Osteocyte (in vitro differentiated cells): ENCODE data around the gene DIPK1A. TPM values are rescaled to one million over a fixed set of nuclear protein-coding genes. Genes with fewer than 3 reads are reported as not detected.

ENCODE experiments used
- DNase-seq: peaks from one replicate; pipeline ENCODE4 v3.0.0; 2021; ENCODE audit warnings: mixed read lengths; ENCODE audit not compliant: unreplicated experiment; ENCODE audit errors: extremely low spot score
- H3K27ac Mint-ChIP-seq: one replicate; pipeline ENCODE4 v1.8.0; 2021; ENCODE audit warnings: mild to moderate bottlenecking, mixed read lengths; ENCODE audit not compliant: unreplicated experiment
- H3K27me3 Mint-ChIP-seq: one replicate; pipeline ENCODE4 v1.8.0; 2021; ENCODE audit warnings: mixed read lengths; ENCODE audit not compliant: unreplicated experiment
- H3K36me3 Mint-ChIP-seq: one replicate; pipeline ENCODE4 v1.8.0; 2021; ENCODE audit warnings: mixed read lengths; ENCODE audit not compliant: unreplicated experiment
- H3K4me1 Mint-ChIP-seq: one replicate; pipeline ENCODE4 v1.8.0; 2021; ENCODE audit warnings: mixed read lengths; ENCODE audit not compliant: unreplicated experiment
- H3K4me3 Mint-ChIP-seq: one replicate; pipeline ENCODE4 v1.8.0; 2021; ENCODE audit warnings: mild to moderate bottlenecking, moderate library complexity, mixed read lengths; ENCODE audit not compliant: unreplicated experiment
- H3K9me3 Mint-ChIP-seq: one replicate; pipeline ENCODE4 v1.8.0; 2021; ENCODE audit warnings: mixed read lengths; ENCODE audit not compliant: unreplicated experiment
- CTCF ChIP-seq: fragments of 200-600 bp; sonication (generic); IDR thresholded peaks from 2 replicates; pipeline ENCODE4 v1.5.0; 2021; ENCODE audit warnings: antibody characterized with exemption, mild to moderate bottlenecking, moderate library complexity
- total RNA-seq: library from RNA; stranded (reverse); gene quantifications from 2 replicates; pipeline ENCODE4 v1.2.1, GENCODE V29; 2021

DIPK1A gene
- total RNA-seq, 1 donor from 2014 or later, result 6.3 TPM

GRCh38 chr1:92881391-92881790 is 79.9 kb downstream of the DIPK1A start:
- H3K27ac Mint-ChIP-seq, result no peak overlapping the region
- no peak overlapping the region for H3K4me3 Mint-ChIP-seq
- no peaks in the 10 kb centered on the region for H3K27me3 Mint-ChIP-seq
- peaks cover 11% of the 10 kb centered on the region for H3K4me1 Mint-ChIP-seq
- H3K9me3 Mint-ChIP-seq, result no peaks in the 10 kb centered on the region
- no peaks in the 10 kb centered on the region for H3K36me3 Mint-ChIP-seq
- no peak for TF ChIP-seq CTCF
- DNase-seq, result no peak

- Mint-ChIP-seq H3K9me3 (no peaks in the 10 kb centered on the region), H3K27ac (no peak overlapping the region), H3K36me3 (peaks cover 1% of the 10 kb centered on the region), H3K4me3 (no peak overlapping the region), H3K27me3 (no peaks in the 10 kb centered on the region), H3K4me1 (peaks cover 11% of the 10 kb centered on the region)
- DNase-seq, result no peak
- TF ChIP-seq CTCF, result no peak
These were observed 81.8 kb downstream of the DIPK1A start for GRCh38 chr1:92879316-92879968.

- TF ChIP-seq CTCF, result no peak
- H3K27me3 Mint-ChIP-seq, result no peaks in the 10 kb centered on the region
- peaks cover 7% of the 10 kb centered on the region for H3K4me1 Mint-ChIP-seq
- H3K9me3 Mint-ChIP-seq, result no peaks in the 10 kb centered on the region
- peaks cover 3% of the 10 kb centered on the region for H3K36me3 Mint-ChIP-seq
- H3K27ac Mint-ChIP-seq, result no peak overlapping the region
- no peak overlapping the region for H3K4me3 Mint-ChIP-seq
- DNase-seq, result no peak
These were observed 83.5 kb downstream of the DIPK1A start for GRCh38 chr1:92877792-92878191.

- DNase-seq, result no peak
- Mint-ChIP-seq H3K27ac (no peak overlapping the region), H3K4me1 (peaks cover 5% of the 10 kb centered on the region), H3K9me3 (peaks cover 4% of the 10 kb centered on the region), H3K4me3 (no peak overlapping the region), H3K27me3 (no peaks in the 10 kb centered on the region), H3K36me3 (peaks cover 6% of the 10 kb centered on the region)
- no peak for TF ChIP-seq CTCF
These were observed 84.1 kb downstream of the DIPK1A start for GRCh38 chr1:92877081-92877711.

- peaks cover 5% of the 10 kb centered on the region for H3K4me1 Mint-ChIP-seq
- H3K27me3 Mint-ChIP-seq, result no peaks in the 10 kb centered on the region
- no peak for DNase-seq
- no peak for TF ChIP-seq CTCF
- peaks cover 6% of the 10 kb centered on the region for H3K36me3 Mint-ChIP-seq
- H3K9me3 Mint-ChIP-seq, result peaks cover 4% of the 10 kb centered on the region
- H3K27ac Mint-ChIP-seq, result no peak overlapping the region
- no peak overlapping the region for H3K4me3 Mint-ChIP-seq
These were observed 84.9 kb downstream of the DIPK1A start for GRCh38 chr1:92876351-92876750.
